Psoas muscle (tissue), 8 donors: Measurements from ENCODE around the gene GNAZ. TPM values are rescaled to one million over a fixed set of nuclear protein-coding genes. Genes with fewer than 3 reads are reported as not detected.

Experiments
- ATAC-seq, 4 donors: fragments of 200-7000 bp; cut with Tn5 transposase; one replicate each; pipeline ENCODE4 v1.9.1; 2020; ENCODE audit warnings: moderate library complexity in 3 of 4, mild to moderate bottlenecking in 2 of 4
- DNase-seq, 2 donors: peaks; one replicate each; pipeline ENCODE4 v3.0.0-alpha.2; 2020
- H3K27ac ChIP-seq: fragments of 200-600 bp; one replicate; pipeline ENCODE4 v1.8.0; 2022
- H3K27me3 ChIP-seq, 3 donors: fragments of 200-600 bp in 1 of 3; one replicate each; pipeline versions ENCODE4 v1.6.1 to v1.8.0; 2013 to 2022; ENCODE audit warnings: low read length in 2 of 3, mild to moderate bottlenecking in 2 of 3, moderate library complexity in 1 of 3; ENCODE audit not compliant: insufficient read depth in 3 of 3
- H3K36me3 ChIP-seq, 2 donors: fragments of 200-600 bp in 1 of 2; one replicate each; pipeline versions ENCODE4 v1.6.1 to v1.8.0; 2013 to 2022; ENCODE audit warnings: low read depth in 1 of 2, mild to moderate bottlenecking in 1 of 2, moderate library complexity in 1 of 2; ENCODE audit not compliant: insufficient read depth in 1 of 2
- H3K4me1 ChIP-seq: fragments of 200-600 bp; one replicate; pipeline ENCODE4 v1.8.0; 2022
- H3K4me3 ChIP-seq: fragments of 200-600 bp; one replicate; pipeline ENCODE4 v1.8.0; 2022; ENCODE audit warnings: mild to moderate bottlenecking
- H3K9me3 ChIP-seq: fragments of 200-600 bp; one replicate; pipeline ENCODE4 v1.8.0; 2022
- CTCF ChIP-seq: fragments of 200-600 bp; IDR thresholded peaks from one replicate; pipeline ENCODE4 v1.8.0; 2022; ENCODE audit warnings: antibody characterized with exemption
- WGBS, 3 donors: extraction: QIAGEN DNeasy Blood & Tissue Kit; methylation state at CpG; one replicate each; pipeline versions ENCODE4 v1.1.6 to v1.1.7; 2013; 5-methylcytosine and 5-hydroxymethylcytosine counted together
- intact Hi-C, 2 donors: fragments of 100-400 bp; cut with DNase I; formaldehyde crosslinking; loops; one replicate each; pipeline versions ENCODE4 v1.11.0 to v1.14.2; 2022
- polyA plus RNA-seq, 3 donors: library from polyadenylated mRNA; stranded (reverse); fragments of 200-250 nt; gene quantifications; one replicate each; pipeline ENCODE4 v1.2.3, GENCODE V29; 2013
- total RNA-seq, 4 donors: library from RNA; stranded (reverse); fragmentation: NEBNext Ultra II Directional in 2 of 4; extraction: Animal tissue kit (Norgen Biotek cat#: 25700) in 2 of 4; gene quantifications; one replicate each; pipeline versions ENCODE4 v1.2.1 to v1.2.4, GENCODE V29; 2021 to 2023
- donor health status: healthy with polysubstance abuse.
- donor health status: DM: no; HTN: no; CAD: no; lungs with moderate emphysema.
- donor health status: Bipolar disorder and iron deficiency.
- donor health status: healthy.
- donor health status: DM: yes; HTN: yes; CAD: no.
- donor health status: DM: no; HTN: no; CAD: no.
- donor health status: DM: no; HTN: no; CAD: no.
- donor health status: DM: yes; HTN: yes; CAD: no.

Gene GNAZ
- total and polyA plus RNA-seq, 7 donors, result 0.99 to 3.9 (median 1.7) TPM

DNA sequence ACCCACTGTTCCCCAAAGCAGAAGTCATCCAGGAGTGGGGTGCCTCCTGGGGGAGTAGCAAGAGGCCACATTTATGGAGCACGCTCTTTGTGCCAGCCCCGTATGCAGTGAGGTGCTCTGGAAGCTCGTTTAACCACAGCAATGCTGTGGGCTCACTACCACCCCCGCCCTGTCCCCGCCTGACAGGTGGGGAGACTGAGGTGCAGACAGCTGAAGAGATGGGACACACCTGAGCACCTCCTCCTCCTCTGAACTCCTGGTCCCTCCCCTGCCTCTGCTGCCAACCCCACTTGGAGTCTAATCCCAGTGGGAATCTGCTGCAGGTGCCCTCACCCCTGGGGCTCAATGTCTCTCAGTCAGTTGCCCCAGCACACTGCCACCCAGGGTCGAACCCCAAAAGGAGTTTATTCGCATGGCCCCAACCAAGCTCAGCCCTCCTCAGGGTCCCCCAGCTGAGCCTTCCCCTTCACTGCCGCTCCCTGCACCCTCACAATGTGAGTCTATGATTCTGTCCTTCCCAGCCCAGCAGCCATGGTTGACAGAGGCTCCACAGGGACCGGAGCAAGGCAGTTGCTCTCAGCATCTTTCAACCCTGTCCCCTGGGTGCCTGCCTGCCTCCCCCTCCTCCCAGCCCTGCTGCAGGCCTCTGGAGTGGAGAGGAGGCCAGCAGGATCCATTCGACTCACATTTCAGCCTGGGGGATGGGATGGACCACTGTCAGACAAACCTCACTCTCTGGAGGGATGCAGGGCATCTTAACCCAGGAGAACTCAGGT lies 96.7 kb downstream of the GNAZ start:
- Histone ChIP-seq H3K27me3 (peaks cover 0 to 6% (median 5%) of the 10 kb centered on the region in 3 donors), H3K9me3 (no peaks in the 10 kb centered on the region), H3K27ac (no peak overlapping the region), H3K36me3 (no peaks in the 10 kb centered on the region), H3K4me3 (no peak overlapping the region), H3K4me1 (no peaks in the 10 kb centered on the region)
- intact Hi-C loops, result no loop called here
- 64 to 78% (median 77%) methylated on average over 10 of the region's 10 CpGs for whole genome bisulfite sequencing, 3 donors
- ATAC-seq (no peak), DNase-seq (no peak)
- no peak for TF ChIP-seq CTCF

DNA sequence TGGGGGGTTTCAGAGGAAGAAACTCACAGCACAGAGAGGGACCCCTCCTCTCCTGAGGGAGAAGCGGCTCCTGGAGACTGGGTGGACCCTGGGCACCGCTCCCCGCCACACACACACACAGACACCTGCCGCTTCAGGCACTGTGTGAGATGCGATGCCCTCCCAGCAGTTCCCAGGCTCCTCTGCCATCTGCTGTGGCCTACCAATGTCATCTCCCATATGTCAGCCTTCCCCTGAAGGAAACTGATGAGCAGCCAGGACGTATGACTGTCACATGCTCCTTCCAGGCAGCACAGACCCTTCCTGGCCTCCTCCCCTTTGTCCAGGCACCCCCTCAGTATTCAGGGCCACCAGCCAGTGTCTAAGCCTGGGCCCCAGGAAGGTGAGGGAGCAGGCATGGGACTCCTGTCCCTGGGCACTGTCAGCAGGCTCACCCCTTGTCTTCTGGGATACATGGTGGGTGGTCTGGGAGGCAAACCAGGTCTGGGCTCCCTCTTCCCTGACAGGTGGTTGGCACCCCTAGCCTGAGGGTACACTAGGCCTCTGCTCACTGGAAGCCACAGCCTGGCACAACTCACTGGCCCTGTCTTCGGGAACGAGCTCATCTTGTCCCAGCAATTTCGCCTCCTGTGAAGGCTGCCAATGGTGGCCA lies 98.2 kb downstream of the GNAZ start:
- no peak for TF ChIP-seq CTCF
- peaks cover 0 to 6% (median 5%) of the 10 kb centered on the region in 3 donors for H3K27me3 ChIP-seq
- no peak overlapping the region for H3K4me3 ChIP-seq
- no peaks in the 10 kb centered on the region for H3K9me3 ChIP-seq
- intact Hi-C loops, result no loop called here
- no peak for DNase-seq
- H3K27ac ChIP-seq, result no peak overlapping the region
- no peaks in the 10 kb centered on the region for H3K4me1 ChIP-seq
- no peak for ATAC-seq
- 78 to 88% (median 80%) methylated on average over 9 of the region's 9 CpGs for WGBS, 3 donors
- H3K36me3 ChIP-seq, result no peaks in the 10 kb centered on the region

DNA sequence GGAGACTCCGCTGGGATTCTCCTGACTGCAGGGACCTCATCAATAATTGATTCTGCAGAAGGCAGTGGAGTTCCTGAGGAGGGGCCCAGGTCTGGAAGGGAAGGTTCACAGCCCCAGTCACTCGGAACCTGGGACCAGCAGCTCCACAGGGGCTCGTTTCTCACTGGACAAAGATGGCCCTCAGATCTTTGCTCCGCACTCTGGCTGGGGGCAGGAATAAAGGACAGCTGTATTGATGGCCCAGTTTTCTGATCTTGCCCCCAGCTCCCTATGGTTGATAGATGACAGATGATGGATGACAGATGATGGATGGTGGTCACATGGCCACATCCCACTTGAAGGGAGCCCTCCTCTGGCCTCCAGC lies 98.7 kb downstream of the GNAZ start:
- intact Hi-C loops, result no loop called here
- Histone ChIP-seq H3K4me3 (no peak overlapping the region), H3K36me3 (no peaks in the 10 kb centered on the region), H3K27me3 (peaks cover 0 to 6% (median 5%) of the 10 kb centered on the region in 3 donors), H3K27ac (no peak overlapping the region), H3K4me1 (no peaks in the 10 kb centered on the region), H3K9me3 (no peaks in the 10 kb centered on the region)
- WGBS, 3 donors, result 93 to 97% (median 94%) methylated on average over 4 of the region's 4 CpGs
- no peak for TF ChIP-seq CTCF
- no peak for DNase-seq
- no peak for ATAC-seq

Other genes with a start within 250 kb of the GNAZ start
- gene IGLL5, start 182.7 kb upstream of the GNAZ start, total RNA-seq, result under 1 TPM in 2 of 4 donors, not detected in 2; 0.45 to 0.50 TPM
- under 1 TPM in 1 of 3 donors, not detected in 2; 0.06 TPM for gene IGLL5, start 182.7 kb upstream of the GNAZ start, polyA plus RNA-seq
- gene RSPH14, start 71.5 kb downstream of the GNAZ start, total RNA-seq, result not detected
- gene RSPH14, start 71.5 kb downstream of the GNAZ start, polyA plus RNA-seq, result not detected
- under 1 TPM; 0.22 to 0.56 (median 0.25) TPM for gene RAB36, start 75.0 kb downstream of the GNAZ start, total RNA-seq
- gene RAB36, start 75.0 kb downstream of the GNAZ start, polyA plus RNA-seq, result under 1 TPM in 2 of 3 donors, not detected in 1; 0.05 to 0.08 TPM
- gene BCR, start 110.0 kb downstream of the GNAZ start, total RNA-seq, result 1 to 10 TPM; 6.5 to 7.7 (median 7.0) TPM
- gene BCR, start 110.0 kb downstream of the GNAZ start, polyA plus RNA-seq, result 1 to 10 TPM; 2.7 to 4.7 (median 4.0) TPM